Naive thymus-derived CD4-positive, alpha-beta T cell (primary cell): ENCODE measurements around the gene BACE2. TPM values are rescaled to one million over a fixed set of nuclear protein-coding genes. Genes with fewer than 3 reads are reported as not detected.

Experiments used
- ATAC-seq: fragments of 150-1000 bp; cut with Tn5 transposase; 2 replicates; pipeline ENCODE4 v1.10.0; 2021; ENCODE audit warnings: mild to moderate bottlenecking, moderate library complexity
- CTCF ChIA-PET: fragments of 350-600 bp; sonication (Branson Sonifier 250); formaldehyde crosslinking; loops from one replicate; lab custom pipeline; 2021; ENCODE audit warnings: antibody characterized with exemption; lab: Charles Lee
- POLR2A ChIA-PET: fragments of 350-600 bp; sonication (Branson Sonifier 250); formaldehyde crosslinking; loops from one replicate; lab custom pipeline; 2021; ENCODE audit warnings: antibody characterized with exemption, inconsistent platforms; lab: Charles Lee
- DNase-seq, 9 donors: peaks; one replicate each; pipeline versions ENCODE4 v3.0.0 to v3.0.0-alpha.2; 2020 to 2022; ENCODE audit warnings: mixed read lengths in 1 of 9
- H3K27ac ChIP-seq: one replicate; pipeline ENCODE4 v1.7.0; 2013; ENCODE audit warnings: mild to moderate bottlenecking, low read depth, low read length, moderate library complexity
- H3K27me3 ChIP-seq, 2 donors: one replicate each; pipeline ENCODE4 v1.7.0; 2013; ENCODE audit warnings: low read length in 2 of 2, mild to moderate bottlenecking in 2 of 2, moderate library complexity in 2 of 2; ENCODE audit not compliant: control insufficient read depth in 2 of 2, insufficient read depth in 2 of 2
- H3K36me3 ChIP-seq, 3 experiments: 1 replicate in 2 of 3; 2 replicates in 1 of 3; pipeline ENCODE4 v1.7.0; 2013; ENCODE audit warnings: low read length in 3 of 3, mild to moderate bottlenecking in 3 of 3, moderate library complexity in 1 of 3; ENCODE audit not compliant: insufficient read depth in 3 of 3, control insufficient read depth in 2 of 3
- H3K4me1 ChIP-seq, 2 donors: one replicate each; pipeline ENCODE4 v1.7.0; 2013; ENCODE audit warnings: low read length in 2 of 2, mild to moderate bottlenecking in 2 of 2, moderate library complexity in 1 of 2; ENCODE audit not compliant: control insufficient read depth in 2 of 2, insufficient read depth in 2 of 2
- H3K4me3 ChIP-seq: 2 replicates; pipeline ENCODE4 v1.7.0; 2013; ENCODE audit warnings: mild to moderate bottlenecking, low read length
- H3K9me3 ChIP-seq, 3 experiments: 1 replicate in 2 of 3; 2 replicates in 1 of 3; pipeline ENCODE4 v1.7.0; 2013; ENCODE audit warnings: low read length in 3 of 3; ENCODE audit not compliant: control insufficient read depth in 2 of 3
- H3K27ac Mint-ChIP-seq, 9 donors: one replicate each; pipeline ENCODE4 v1.8.0; 2020 to 2022; ENCODE audit warnings: mixed read lengths in 9 of 9, mild to moderate bottlenecking in 8 of 9, moderate library complexity in 5 of 9, inconsistent platforms in 2 of 9
- H3K27me3 Mint-ChIP-seq, 5 donors: one replicate each; pipeline ENCODE4 v1.8.0; 2021 to 2022; ENCODE audit warnings: mixed read lengths in 5 of 5, mild to moderate bottlenecking in 1 of 5
- H3K36me3 Mint-ChIP-seq, 5 donors: one replicate each; pipeline ENCODE4 v1.8.0; 2020 to 2022; ENCODE audit warnings: mixed read lengths in 5 of 5, mild to moderate bottlenecking in 3 of 5, inconsistent platforms in 1 of 5
- H3K4me1 Mint-ChIP-seq, 7 donors: one replicate each; pipeline ENCODE4 v1.8.0; 2020 to 2022; ENCODE audit warnings: mixed read lengths in 7 of 7, mild to moderate bottlenecking in 3 of 7, inconsistent platforms in 1 of 7
- H3K4me3 Mint-ChIP-seq, 10 donors: one replicate each; pipeline ENCODE4 v1.8.0; 2020 to 2022; ENCODE audit warnings: mild to moderate bottlenecking in 10 of 10, mixed read lengths in 10 of 10, moderate library complexity in 6 of 10, inconsistent platforms in 2 of 10
- H3K9me3 Mint-ChIP-seq, 11 donors: one replicate each; pipeline ENCODE4 v1.8.0; 2020 to 2022; ENCODE audit warnings: mixed read lengths in 11 of 11, mild to moderate bottlenecking in 4 of 11, inconsistent platforms in 1 of 11, moderate library complexity in 1 of 11
- intact Hi-C, 2 donors: fragments of 100-400 bp; cut with micrococcal nuclease; formaldehyde crosslinking; loops; one replicate each; pipeline ENCODE4 v1.15.1; 2023
- polyA plus RNA-seq, 2 donors: library from polyadenylated mRNA; unstranded; fragments of 300-500 nt; fragmentation: Illumina TruSeq; gene quantifications; one replicate each; pipeline ENCODE4 v1.2.3, GENCODE V29; 2021
- total RNA-seq, 6 experiments: library from RNA in 5 of 6; stranded (reverse) in 5 of 6; gene quantifications; 1 replicate in 5 of 6; 2 replicates in 1 of 6; pipeline ENCODE4 v1.2.3 and lab custom pipeline; 2021 to 2026

The BACE2 gene
- total and polyA plus RNA-seq, 7 experiments from 2014 or later, result 0.03 to 3.6 (median 1.1) TPM; not detected in 1

- DNase-seq (no peak), ATAC-seq (no peak)
- H3K27me3 Mint-ChIP-seq, result peaks cover 20 to 39% (median 27%) of the 10 kb centered on the region in 5 donors
- H3K4me3 Mint-ChIP-seq, result no peak overlapping the region
- H3K4me1 Mint-ChIP-seq, result no peaks in the 10 kb centered on the region
- H3K36me3 ChIP-seq, result no peaks in the 10 kb centered on the region
- ChIA-PET POLR2A (no interaction called here), CTCF (no interaction called here)
- H3K9me3 Mint-ChIP-seq, result peaks cover 0 to 38% (median 16%) of the 10 kb centered on the region in 11 donors
- intact Hi-C loops, result no loop called here
- peaks cover 0 to 3% of the 10 kb centered on the region in 2 donors for H3K27me3 ChIP-seq
- no peak overlapping the region for H3K27ac ChIP-seq
- H3K4me1 ChIP-seq, result no peaks in the 10 kb centered on the region
- H3K27ac Mint-ChIP-seq, result no peak overlapping the region
- H3K36me3 Mint-ChIP-seq, result peaks cover 0 to 3% (median 0%) of the 10 kb centered on the region in 5 donors
- peaks cover 0 to 11% (median 0%) of the 10 kb centered on the region in 3 experiments for H3K9me3 ChIP-seq
- H3K4me3 ChIP-seq, result no peak overlapping the region
Measured at GRCh38 chr21:41267346-41267745, 99.4 kb downstream of the BACE2 start.

GRCh38 chr21:41269535-41269934 lies 101.6 kb downstream of the BACE2 start:
- Histone ChIP-seq H3K9me3 (peaks cover 0 to 6% (median 0%) of the 10 kb centered on the region in 3 experiments), H3K27ac (no peak overlapping the region), H3K4me1 (no peaks in the 10 kb centered on the region), H3K36me3 (no peaks in the 10 kb centered on the region), H3K27me3 (peaks cover 0 to 3% of the 10 kb centered on the region in 2 donors), H3K4me3 (no peak overlapping the region)
- peaks cover 0 to 10% (median 3%) of the 10 kb centered on the region in 5 donors for H3K36me3 Mint-ChIP-seq
- H3K27ac Mint-ChIP-seq, result peak overlapping the region in 1 of 9 donors; percentile 29
- ATAC-seq (no peak), DNase-seq (no peak)
- no peak overlapping the region for H3K4me3 Mint-ChIP-seq
- POLR2A ChIA-PET, result no interaction called here
- intact Hi-C loops, result no loop called here
- CTCF ChIA-PET, result no interaction called here
- peaks cover 11 to 28% (median 20%) of the 10 kb centered on the region in 5 donors for H3K27me3 Mint-ChIP-seq
- H3K4me1 Mint-ChIP-seq, result no peaks in the 10 kb centered on the region
- H3K9me3 Mint-ChIP-seq, result peaks cover 4 to 42% (median 16%) of the 10 kb centered on the region in 11 donors

- Mint-ChIP-seq H3K4me3 (no peak overlapping the region), H3K27ac (no peak overlapping the region), H3K9me3 (peaks cover 4 to 18% (median 9%) of the 10 kb centered on the region in 11 donors), H3K36me3 (peaks cover 0 to 8% (median 3%) of the 10 kb centered on the region in 5 donors), H3K27me3 (peaks cover 5 to 41% (median 22%) of the 10 kb centered on the region in 5 donors), H3K4me1 (no peaks in the 10 kb centered on the region)
- H3K9me3 ChIP-seq, result peaks cover 0 to under 1% (median 0%) of the 10 kb centered on the region in 3 experiments
- H3K27me3 ChIP-seq, result no peaks in the 10 kb centered on the region
- H3K27ac ChIP-seq, result no peak overlapping the region
- H3K36me3 ChIP-seq, result no peaks in the 10 kb centered on the region
- no peak for DNase-seq
- POLR2A ChIA-PET, result no interaction called here
- intact Hi-C loops, result no loop called here
- no peak overlapping the region for H3K4me3 ChIP-seq
- no peaks in the 10 kb centered on the region for H3K4me1 ChIP-seq
- no peak for ATAC-seq
- CTCF ChIA-PET, result no interaction called here
Measured at GRCh38 chr21:41277196-41277595, 109.2 kb downstream of the BACE2 start.

- intact Hi-C loops, result no loop called here
- no peaks in the 10 kb centered on the region for H3K4me1 ChIP-seq
- Mint-ChIP-seq H3K9me3 (peaks cover under 1 to 12% (median 2%) of the 10 kb centered on the region in 11 donors), H3K27ac (no peak overlapping the region), H3K4me1 (peaks cover 0 to 1% (median 0%) of the 10 kb centered on the region in 7 donors), H3K27me3 (peaks cover 8 to 43% (median 24%) of the 10 kb centered on the region in 5 donors), H3K4me3 (no peak overlapping the region), H3K36me3 (peaks cover 0 to 2% (median 1%) of the 10 kb centered on the region in 5 donors)
- no peak overlapping the region for H3K27ac ChIP-seq
- ATAC-seq (no peak), DNase-seq (no peak)
- CTCF ChIA-PET, result no interaction called here
- no peak overlapping the region for H3K4me3 ChIP-seq
- H3K36me3 ChIP-seq, result no peaks in the 10 kb centered on the region
- no peaks in the 10 kb centered on the region for H3K9me3 ChIP-seq
- POLR2A ChIA-PET, result no interaction called here
- H3K27me3 ChIP-seq, result no peaks in the 10 kb centered on the region
Measured at GRCh38 chr21:41277846-41278245, 109.9 kb downstream of the BACE2 start.

- Histone ChIP-seq H3K9me3 (no peaks in the 10 kb centered on the region), H3K4me1 (no peaks in the 10 kb centered on the region), H3K36me3 (no peaks in the 10 kb centered on the region), H3K4me3 (no peak overlapping the region), H3K27ac (no peak overlapping the region), H3K27me3 (no peaks in the 10 kb centered on the region)
- POLR2A ChIA-PET, result no interaction called here
- intact Hi-C loops, result loop anchor here (5.0 to 10.0 kb wide), 4 partner anchors 77 to 837 kb away; no protein-coding TSS in a partner anchor
- DNase-seq, result no peak
- Mint-ChIP-seq H3K27ac (no peak overlapping the region), H3K36me3 (no peaks in the 10 kb centered on the region), H3K4me1 (peaks cover 0 to 4% (median 0%) of the 10 kb centered on the region in 7 donors), H3K4me3 (no peak overlapping the region), H3K27me3 (peaks cover 16 to 41% (median 26%) of the 10 kb centered on the region in 5 donors), H3K9me3 (no peaks in the 10 kb centered on the region)
- no peak for ATAC-seq
- CTCF ChIA-PET, result interaction anchor here (0.5 to 1.7 kb wide), 2 partner anchors 175 to 387 kb away, joined by 3 to 4 read pairs; no protein-coding TSS in a partner anchor
Measured at GRCh38 chr21:41280115-41280919, 112.4 kb downstream of the BACE2 start.

GRCh38 chr21:41282412-41282811 lies 114.5 kb downstream of the BACE2 start:
- CTCF ChIA-PET, result interaction anchor here (1.0 to 3.8 kb wide), 13 partner anchors 11 to 826 kb away, joined by 3 to 65 read pairs (median 5); no protein-coding TSS in a partner anchor
- H3K27ac ChIP-seq, result no peak overlapping the region
- no peaks in the 10 kb centered on the region for H3K9me3 Mint-ChIP-seq
- H3K36me3 ChIP-seq, result no peaks in the 10 kb centered on the region
- H3K27me3 ChIP-seq, result no peaks in the 10 kb centered on the region
- no peak overlapping the region for H3K27ac Mint-ChIP-seq
- DNase-seq (no peak), ATAC-seq (no peak)
- no peaks in the 10 kb centered on the region for H3K36me3 Mint-ChIP-seq
- intact Hi-C loops, result loop anchor here (2.0 to 10.0 kb wide), 5 partner anchors 75 to 835 kb away; no protein-coding TSS in a partner anchor
- H3K9me3 ChIP-seq, result no peaks in the 10 kb centered on the region
- no peaks in the 10 kb centered on the region for H3K4me1 ChIP-seq
- peaks cover 0 to 4% (median 0%) of the 10 kb centered on the region in 7 donors for H3K4me1 Mint-ChIP-seq
- no peak overlapping the region for H3K4me3 Mint-ChIP-seq
- POLR2A ChIA-PET, result interaction anchor here (0.8 kb wide), 1 partner anchor 171 kb away, joined by 3 read pairs; no protein-coding TSS in a partner anchor
- H3K4me3 ChIP-seq, result no peak overlapping the region
- H3K27me3 Mint-ChIP-seq, result peaks cover 9 to 28% (median 22%) of the 10 kb centered on the region in 5 donors
